Adrenal gland (tissue), 12 donors: ENCODE data around the gene KCTD1. TPM values are rescaled to one million over a fixed set of nuclear protein-coding genes. Genes with fewer than 3 reads are reported as not detected.

Experiments
- DNase-seq, 7 donors: peaks; one replicate each; pipeline ENCODE4 v3.0.0-alpha.2; 2019 to 2020
- H3K27ac ChIP-seq, 5 donors: fragments of 200-600 bp; sonication (generic) in 4 of 5; 1 replicate in 3 of 5; 2 replicates in 2 of 5; pipeline versions ENCODE4 v1.5.1 to v1.8.0; 2016 to 2020; ENCODE audit warnings: mild to moderate bottlenecking in 1 of 5
- H3K27me3 ChIP-seq: fragments of 200-600 bp; 2 replicates; pipeline ENCODE4 v1.8.0; 2021
- H3K36me3 ChIP-seq, 2 donors: fragments of 200-600 bp; replicated peaks in 1 of 2; 1 replicate in 1 of 2; 2 replicates in 1 of 2; pipeline versions ENCODE4 v1.5.1 to v1.8.0; 2018 to 2022
- H3K4me1 ChIP-seq, 2 donors: fragments of 200-600 bp; replicated peaks in 1 of 2; 1 replicate in 1 of 2; 2 replicates in 1 of 2; pipeline versions ENCODE4 v1.5.1 to v1.8.0; 2018 to 2021
- H3K4me3 ChIP-seq, 4 donors: fragments of 200-600 bp; sonication (generic) in 3 of 4; one replicate each; pipeline ENCODE4 v1.5.1; 2016 to 2018
- H3K9me3 ChIP-seq, 3 donors: fragments of 200-600 bp; sonication (generic) in 1 of 3; replicated peaks in 1 of 3; 1 replicate in 2 of 3; 2 replicates in 1 of 3; pipeline versions ENCODE4 v1.5.1 to v1.8.0; 2016 to 2021
- CTCF ChIP-seq, 6 experiments: fragments of 450-650 bp in 4 of 6; fragments of 200-600 bp in 2 of 6; sonication (generic) in 1 of 6; IDR thresholded peaks; 1 replicate in 5 of 6; 2 replicates in 1 of 6; pipeline versions ENCODE4 v1.5.1 to v1.8.0; 2016 to 2021; ENCODE audit warnings: antibody characterized with exemption in 6 of 6, mild to moderate bottlenecking in 2 of 6, moderate library complexity in 1 of 6
- POLR2A ChIP-seq, 2 donors: fragments of 450-650 bp; IDR thresholded peaks; one replicate each; pipeline ENCODE4 v1.6.1; 2017; ENCODE audit warnings: antibody characterized with exemption in 2 of 2, mild to moderate bottlenecking in 2 of 2, moderate library complexity in 1 of 2
- WGBS, 4 donors: extraction: QIAGEN DNeasy Blood & Tissue Kit in 2 of 4; methylation state at CpG; one replicate each; pipeline versions ENCODE4 v1.1.5 to v1.1.7; 2013 to 2017; 5-methylcytosine and 5-hydroxymethylcytosine counted together
- intact Hi-C, 2 donors: fragments of 100-400 bp; cut with DNase I; formaldehyde crosslinking; loops; one replicate each; pipeline versions ENCODE4 v1.14.1 to v1.15.0; 2022 to 2023
- polyA plus RNA-seq, 3 donors: library from polyadenylated mRNA; stranded (reverse); fragments of 200-250 nt in 2 of 3; fragments of 350-450 nt in 1 of 3; fragmentation: Illumina TruSeq in 1 of 3; extraction: RNeasy Lipid Tissue Mini Kit (QIAGEN cat#74804) in 1 of 3; gene quantifications; one replicate each; pipeline ENCODE4 v1.2.3, GENCODE V29; 2013 to 2014
- total RNA-seq, 9 donors: library from RNA; depleted of rRNA in 4 of 9; stranded (reverse); fragments of >200 nt in 4 of 9; fragments of 120-200 nt in 1 of 9; fragmentation: NEBNext Ultra II Directional in 1 of 9; extraction: Animal tissue kit (Norgen Biotek cat#: 25700) in 1 of 9; gene quantifications; one replicate each; pipeline versions ENCODE4 v1.1.0 to v1.2.4, GENCODE V29; 2013 to 2023
- donor health status: healthy with polysubstance abuse.
- donor health status: Bipolar disorder and iron deficiency.
- donor health status: DM: yes; HTN: yes; CAD: no.
- donor health status: DM: no; HTN: no; CAD: no.
- donor health status: DM: no; HTN: no; CAD: no.
- donor health status: DM: yes; HTN: yes; CAD: no.

KCTD1 gene
- total and polyA plus RNA-seq, 12 donors, result 9.8 to 44.8 (median 30.8) TPM

- intact Hi-C loops, result no loop called here
Observed at GRCh38 chr18:26461405-26461804, 86.9 kb downstream of the KCTD1 start.

GRCh38 chr18:26460449-26461091, 87.8 kb downstream of the KCTD1 start:
- H3K36me3 ChIP-seq, result peaks cover 0 to 8% of the 10 kb centered on the region in 2 donors
- H3K9me3 ChIP-seq, result no peaks in the 10 kb centered on the region
- no peaks in the 10 kb centered on the region for H3K27me3 ChIP-seq
- TF ChIP-seq POLR2A (IDR thresholded peaks at IDR 0.05), result no peak
- no peak for TF ChIP-seq CTCF (IDR thresholded peaks at IDR 0.05)
- DNase-seq, result no peak
- H3K27ac ChIP-seq, result no peak overlapping the region
- 75 to 84% (median 77%) methylated on average over 4 of the region's 4 CpGs for WGBS, 4 donors
- H3K4me1 ChIP-seq, result no peaks in the 10 kb centered on the region
- no peak overlapping the region for H3K4me3 ChIP-seq
- intact Hi-C loops, result no loop called here

More at GRCh38 chr18:26461405-26461804, 86.9 kb downstream of the KCTD1 start:
- no peak for DNase-seq
- Histone ChIP-seq H3K9me3 (no peaks in the 10 kb centered on the region), H3K27me3 (no peaks in the 10 kb centered on the region), H3K36me3 (peaks cover 0 to 8% of the 10 kb centered on the region in 2 donors), H3K4me3 (no peak overlapping the region), H3K27ac (no peak overlapping the region), H3K4me1 (no peaks in the 10 kb centered on the region)
- no peak for TF ChIP-seq POLR2A (IDR thresholded peaks at IDR 0.05)
- no peak for TF ChIP-seq CTCF (IDR thresholded peaks at IDR 0.05)
- WGBS, 4 donors, result 68 to 72% (median 70%) methylated on average over 3 of the region's 3 CpGs

DNA sequence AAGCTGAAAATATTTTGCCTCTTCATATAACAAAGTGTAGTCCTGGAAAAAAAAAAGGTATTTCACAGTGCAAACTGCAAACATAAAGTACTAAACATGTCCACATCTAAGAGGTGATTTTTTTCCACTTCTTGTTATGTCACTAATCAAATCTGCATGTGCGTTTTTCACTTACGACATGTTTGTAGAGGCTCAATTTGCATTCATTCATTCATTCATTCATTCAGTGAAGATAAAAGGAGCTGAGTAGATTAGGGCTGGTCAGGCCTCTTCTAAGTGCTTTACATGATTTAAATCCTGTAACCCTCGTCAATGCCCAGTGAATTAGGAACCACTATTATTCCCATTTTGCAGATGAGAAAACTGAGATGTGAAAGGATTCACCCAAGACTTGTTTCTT, 88.5 kb downstream of the KCTD1 start:
- intact Hi-C loops, result no loop called here
- Histone ChIP-seq H3K27ac (no peak overlapping the region), H3K4me1 (no peaks in the 10 kb centered on the region), H3K4me3 (no peak overlapping the region), H3K27me3 (no peaks in the 10 kb centered on the region), H3K9me3 (no peaks in the 10 kb centered on the region), H3K36me3 (peaks cover 0 to 9% of the 10 kb centered on the region in 2 donors)
- WGBS, 4 donors, result 97 to 99% (median 98%) methylated on average over 3 of the region's 3 CpGs
- TF ChIP-seq CTCF (IDR thresholded peaks at IDR 0.05) (no peak), POLR2A (IDR thresholded peaks at IDR 0.05) (no peak)
- DNase-seq, result no peak

- peaks cover 0 to 12% of the 10 kb centered on the region in 2 donors for H3K36me3 ChIP-seq
- H3K4me1 ChIP-seq, result no peaks in the 10 kb centered on the region
- H3K9me3 ChIP-seq, result no peaks in the 10 kb centered on the region
- intact Hi-C loops, result no loop called here
- no peak for DNase-seq
- H3K27ac ChIP-seq, result no peak overlapping the region
- TF ChIP-seq POLR2A (IDR thresholded peaks at IDR 0.05) (no peak), CTCF (IDR thresholded peaks at IDR 0.05) (no peak)
- no peak overlapping the region for H3K4me3 ChIP-seq
- H3K27me3 ChIP-seq, result no peaks in the 10 kb centered on the region
- WGBS, 4 donors, result 95 to 97% (median 96%) methylated on average over 12 of the region's 12 CpGs
Observed at GRCh38 chr18:26459340-26459739, 89.0 kb downstream of the KCTD1 start.
